Measurements from ENCODE around the gene RBM4B. TPM values are rescaled to one million over a fixed set of nuclear protein-coding genes. Genes with fewer than 3 reads are reported as not detected.

The RBM4B gene
- total and polyA plus RNA-seq, 3 donors from 2014 or later = 35.0 to 35.7 (median 35.2) TPM

GRCh38 chr11:66722745-66723651 is 45.3 kb upstream of the RBM4B start:
- peak; percentile 71 for DNase-seq
- H3K4me3 ChIP-seq = no peak overlapping the region
- no peak for TF ChIP-seq CTCF (IDR thresholded peaks at IDR 0.05)
- TF ChIP-seq POLR2A (IDR thresholded peaks at IDR 0.05) = no peak
- intact Hi-C loops (cut with DNase I; ENCODE audit: low total_unique reads) = no loop called here
- peaks cover 12% of the 10 kb centered on the region for H3K4me1 ChIP-seq
- 45 to 56% methylated on average over 15 to 16 of the region's 16 CpGs for WGBS, 2 donors
- no peaks in the 10 kb centered on the region for H3K27me3 ChIP-seq
- no peak overlapping the region for H3K27ac ChIP-seq
- no peaks in the 10 kb centered on the region for H3K9me3 ChIP-seq
- no peaks in the 10 kb centered on the region for H3K36me3 ChIP-seq (ENCODE audit: low read depth, missing control alignments)

GRCh38 chr11:66721939-66722338 is 44.3 kb upstream of the RBM4B start:
- Histone ChIP-seq H3K27ac (no peak overlapping the region), H3K27me3 (no peaks in the 10 kb centered on the region), H3K36me3 (ENCODE audit: low read depth, missing control alignments) (no peaks in the 10 kb centered on the region), H3K4me1 (peaks cover 8% of the 10 kb centered on the region), H3K4me3 (no peak overlapping the region), H3K9me3 (no peaks in the 10 kb centered on the region)
- intact Hi-C loops (cut with DNase I; ENCODE audit: low total_unique reads) = no loop called here
- TF ChIP-seq POLR2A (IDR thresholded peaks at IDR 0.05) = no peak
- no peak for TF ChIP-seq CTCF (IDR thresholded peaks at IDR 0.05)
- no peak for DNase-seq
- 88 to 95% methylated on average over 9 of the region's 9 CpGs for WGBS, 2 donors

- Histone ChIP-seq H3K9me3 (no peaks in the 10 kb centered on the region), H3K27me3 (no peaks in the 10 kb centered on the region), H3K27ac (no peak overlapping the region), H3K4me1 (peaks cover 8% of the 10 kb centered on the region), H3K4me3 (no peak overlapping the region), H3K36me3 (ENCODE audit: low read depth, missing control alignments) (no peaks in the 10 kb centered on the region)
- no peak for DNase-seq
- 79 to 92% methylated on average over 8 to 13 of the region's 13 CpGs for WGBS, 2 donors
- intact Hi-C loops (cut with DNase I; ENCODE audit: low total_unique reads) = no loop called here
- no peak for TF ChIP-seq CTCF (IDR thresholded peaks at IDR 0.05)
- TF ChIP-seq POLR2A (IDR thresholded peaks at IDR 0.05) = no peak
These were observed 43.3 kb upstream of the RBM4B start for GRCh38 chr11:66720899-66721470.

GRCh38 chr11:66720223-66720898 is 42.7 kb upstream of the RBM4B start:
- Histone ChIP-seq H3K27me3 (no peaks in the 10 kb centered on the region), H3K9me3 (no peaks in the 10 kb centered on the region), H3K4me1 (peaks cover 8% of the 10 kb centered on the region), H3K27ac (no peak overlapping the region), H3K36me3 (ENCODE audit: low read depth, missing control alignments) (no peaks in the 10 kb centered on the region), H3K4me3 (no peak overlapping the region)
- no peak for TF ChIP-seq CTCF (IDR thresholded peaks at IDR 0.05)
- no peak for TF ChIP-seq POLR2A (IDR thresholded peaks at IDR 0.05)
- intact Hi-C loops (cut with DNase I; ENCODE audit: low total_unique reads) = no loop called here
- DNase-seq = peak; percentile 70
- WGBS, 2 donors = 60 to 86% methylated on average over 10 to 15 of the region's 15 CpGs

Data from testis (tissue), 3 donors.